ENCODE data around the gene TBCD. TPM values are rescaled to one million over a fixed set of nuclear protein-coding genes. Genes with fewer than 3 reads are reported as not detected.

The TBCD gene
- polyA plus RNA-seq, 6 donors from 2014 or later: 23.6 to 34.7 (median 27.5) TPM

DNA sequence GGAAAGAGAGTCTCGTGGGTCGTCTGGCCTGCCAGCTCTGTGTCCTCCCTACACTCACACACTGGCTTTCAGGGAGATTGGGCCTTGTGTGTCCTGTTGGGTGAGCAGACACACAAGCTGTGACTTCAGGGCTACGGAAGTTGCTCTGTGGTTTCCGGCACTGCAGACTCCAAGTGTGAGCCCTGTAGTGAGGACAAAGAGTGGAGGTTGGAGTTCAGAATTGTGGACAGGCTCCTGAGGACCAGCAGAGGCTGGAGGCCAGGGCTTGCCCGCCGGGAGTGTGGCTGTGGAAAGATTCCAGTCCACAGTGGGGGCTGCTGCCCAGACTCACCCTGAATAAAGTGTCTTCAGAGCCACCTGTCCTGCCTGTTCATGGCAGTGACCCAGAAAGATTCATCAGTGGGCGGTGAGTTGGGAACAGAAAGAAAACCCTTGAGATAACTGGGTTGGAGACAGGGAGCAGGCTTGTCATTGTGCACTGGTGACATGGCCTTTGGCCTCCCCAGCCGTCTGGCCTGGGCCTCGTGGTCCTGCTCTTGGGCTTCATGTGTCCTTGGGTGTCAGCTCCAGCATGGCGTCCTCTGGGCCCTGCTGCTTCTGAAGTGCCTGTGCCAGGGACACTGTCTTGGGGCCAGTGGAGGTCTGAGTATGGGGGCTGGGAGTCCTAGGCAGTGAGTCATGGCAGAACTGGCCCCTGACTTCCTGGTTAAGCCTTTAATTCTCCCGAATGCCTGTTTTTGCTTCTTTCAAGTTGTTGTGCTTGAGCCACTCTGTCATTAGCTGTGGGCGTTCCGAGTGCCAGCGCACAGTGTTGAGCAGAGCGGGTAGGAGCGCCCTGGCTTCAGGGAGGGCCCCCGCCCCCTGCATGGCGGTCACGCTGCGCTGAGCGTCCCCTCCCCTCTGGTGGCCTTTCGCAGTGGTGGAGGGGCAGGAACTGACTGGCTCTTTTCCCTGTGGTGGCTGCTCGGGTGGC lies 107.9 kb downstream of the TBCD start:
- Mint-ChIP-seq H3K4me3 (peak overlapping the region; percentile 50 to 88 (median 82)), H3K9me3 (no peaks in the 10 kb centered on the region), H3K36me3 (peaks cover 0 to 5% of the 10 kb centered on the region in 2 donors), H3K4me1 (peaks cover 47 to 58% (median 49%) of the 10 kb centered on the region in 3 donors), H3K27ac (peak overlapping the region; percentile 89 to 97 (median 94)), H3K27me3 (peaks cover 0 to 23% (median 13%) of the 10 kb centered on the region in 3 donors)
- peak; percentile 60 for DNase-seq
- peak; percentile 58 to 60 for ATAC-seq (ENCODE audit: low read depth in 2 of 2)

DNA sequence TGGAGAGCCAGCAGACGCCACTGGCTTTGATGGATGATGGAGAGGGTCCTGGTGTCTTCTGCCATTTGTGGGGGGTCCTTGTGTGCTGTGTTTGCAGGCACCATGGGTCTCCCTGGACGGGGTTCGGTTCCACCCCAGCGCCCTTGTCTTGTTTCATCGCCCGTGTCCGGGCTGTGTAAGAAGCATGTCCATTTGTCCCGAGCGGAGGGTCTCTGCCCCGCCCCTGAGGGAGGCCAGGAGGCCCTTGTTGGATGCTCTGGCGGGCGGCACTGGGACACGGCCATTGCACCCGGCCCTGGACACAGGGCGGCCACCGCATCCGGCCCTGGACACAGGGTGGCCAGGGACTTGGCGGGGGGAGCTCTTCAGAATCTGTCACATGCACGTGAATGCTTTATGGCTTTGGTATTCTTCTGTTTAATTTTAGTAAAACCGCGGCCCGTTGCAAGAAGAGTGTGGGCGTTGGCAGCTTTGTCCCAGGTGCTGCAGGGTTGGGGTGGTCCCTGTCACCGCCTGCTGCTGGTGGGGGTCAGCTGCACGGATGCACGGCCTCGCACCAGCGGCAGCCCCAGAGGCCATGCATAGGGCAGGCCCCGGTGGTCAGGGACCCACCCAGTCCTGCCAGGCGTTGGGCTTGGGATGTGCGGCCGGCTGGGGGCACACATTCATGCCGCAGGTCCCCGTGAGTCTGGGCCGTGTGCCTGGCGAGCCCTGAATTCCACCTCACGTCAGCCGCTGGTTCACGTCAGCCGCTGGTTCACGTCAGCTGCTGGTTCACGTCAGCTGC lies 108.9 kb downstream of the TBCD start:
- Mint-ChIP-seq H3K27me3 (peaks cover 0 to 26% (median 16%) of the 10 kb centered on the region in 3 donors), H3K27ac (peak overlapping the region in 1 of 6 donors; percentile 90), H3K4me3 (peak overlapping the region; percentile 18 to 88 (median 80)), H3K4me1 (peaks cover 51 to 68% (median 58%) of the 10 kb centered on the region in 3 donors), H3K9me3 (no peaks in the 10 kb centered on the region), H3K36me3 (peaks cover 0 to 4% of the 10 kb centered on the region in 2 donors)
- DNase-seq (no peak), ATAC-seq (ENCODE audit: low read depth in 2 of 2) (no peak)

DNA sequence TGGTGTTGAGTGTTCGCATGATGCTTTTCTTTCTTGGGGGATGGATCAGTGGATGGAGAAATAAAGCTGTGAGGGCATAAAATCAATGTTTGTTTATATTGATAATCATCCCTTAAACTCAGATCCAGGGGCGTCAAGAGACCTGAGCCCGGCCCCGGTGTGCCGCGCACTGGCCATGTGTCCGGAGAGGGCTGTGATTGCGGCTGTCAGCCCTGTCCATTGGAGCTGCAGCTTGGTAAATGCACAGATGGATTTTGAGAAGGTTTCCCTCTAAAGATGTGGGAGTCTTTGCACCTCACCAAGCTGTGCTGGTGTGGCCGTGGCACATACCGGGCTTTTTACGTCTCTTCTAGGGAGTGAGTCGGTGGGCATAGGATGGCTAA lies 109.5 kb downstream of the TBCD start:
- H3K27ac Mint-ChIP-seq: peak overlapping the region in 1 of 6 donors; percentile 90
- no peak for DNase-seq
- H3K36me3 Mint-ChIP-seq: peaks cover 0 to 4% of the 10 kb centered on the region in 2 donors
- ATAC-seq (ENCODE audit: low read depth in 2 of 2): no peak
- H3K9me3 Mint-ChIP-seq: no peaks in the 10 kb centered on the region
- peak overlapping the region in 5 of 8 donors; percentile 18 to 87 (median 59) for H3K4me3 Mint-ChIP-seq
- H3K4me1 Mint-ChIP-seq: peaks cover 55 to 74% (median 64%) of the 10 kb centered on the region in 3 donors
- peaks cover 0 to 32% (median 20%) of the 10 kb centered on the region in 3 donors for H3K27me3 Mint-ChIP-seq

DNA sequence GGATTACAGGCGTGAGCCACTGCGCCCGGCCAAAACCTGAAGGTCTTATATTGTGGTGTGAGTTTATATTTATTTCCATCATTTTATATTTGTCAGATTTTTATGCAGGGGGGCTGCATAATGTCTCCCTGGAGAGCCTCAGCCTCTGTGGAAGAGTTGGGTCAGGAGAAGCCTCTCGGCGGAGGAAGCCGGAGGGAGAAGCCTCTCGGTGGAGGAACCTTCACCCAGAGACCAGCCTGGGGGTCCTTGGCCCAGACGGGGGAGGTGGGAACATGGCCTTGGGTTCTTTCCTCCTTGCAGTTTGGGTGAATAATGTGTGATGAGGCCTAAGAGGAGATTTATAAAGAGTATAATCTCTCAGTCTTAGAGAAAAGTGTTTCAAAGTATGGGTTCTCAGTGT lies 110.3 kb downstream of the TBCD start:
- peaks cover 0 to 2% of the 10 kb centered on the region in 2 donors for H3K36me3 Mint-ChIP-seq
- H3K9me3 Mint-ChIP-seq: no peaks in the 10 kb centered on the region
- H3K4me1 Mint-ChIP-seq: peaks cover 55 to 81% (median 66%) of the 10 kb centered on the region in 3 donors
- ATAC-seq (ENCODE audit: low read depth in 2 of 2): no peak
- no peak for DNase-seq
- peak overlapping the region in 2 of 8 donors; percentile 9 to 30 for H3K4me3 Mint-ChIP-seq
- peaks cover 0 to 33% (median 22%) of the 10 kb centered on the region in 3 donors for H3K27me3 Mint-ChIP-seq
- peak overlapping the region in 3 of 6 donors; percentile 7 to 73 (median 56) for H3K27ac Mint-ChIP-seq

DNA sequence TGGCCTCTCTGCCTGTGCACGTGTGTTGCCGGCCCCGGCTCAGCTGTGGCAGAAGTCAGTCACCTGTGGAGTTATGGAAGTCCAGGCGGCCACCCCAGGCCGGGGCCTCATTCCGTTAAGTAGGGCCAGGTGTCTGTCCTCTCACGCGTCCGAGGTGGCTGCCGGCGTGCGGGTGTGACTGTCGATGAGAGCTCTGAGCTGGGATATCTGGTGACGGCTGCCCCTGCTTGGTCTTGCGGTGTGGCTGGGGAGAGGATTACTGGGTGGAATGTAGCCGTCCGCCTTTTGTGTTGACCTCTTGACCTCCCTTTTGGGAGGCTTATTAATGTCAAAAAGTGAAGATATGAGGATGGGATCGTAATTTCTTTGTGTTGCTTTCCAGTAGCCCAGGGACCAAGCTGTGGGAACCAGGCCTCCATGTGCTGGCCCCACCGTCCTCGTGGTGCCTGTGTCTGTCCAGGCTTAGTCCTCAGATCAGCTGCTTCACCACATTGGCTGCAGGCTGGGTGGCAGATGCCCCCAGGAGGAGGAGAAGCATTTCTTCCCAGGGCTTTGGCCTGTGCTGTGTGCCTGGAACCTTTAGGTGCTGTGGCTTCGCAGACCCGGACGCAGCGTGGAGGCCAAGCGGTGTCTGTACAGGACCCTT lies 111.0 kb downstream of the TBCD start:
- H3K27me3 Mint-ChIP-seq: peaks cover 5 to 37% (median 25%) of the 10 kb centered on the region in 3 donors
- no peak for DNase-seq
- ATAC-seq (ENCODE audit: low read depth in 2 of 2): no peak
- H3K9me3 Mint-ChIP-seq: no peaks in the 10 kb centered on the region
- peak overlapping the region in 3 of 8 donors; percentile 29 to 65 (median 39) for H3K4me3 Mint-ChIP-seq
- no peaks in the 10 kb centered on the region for H3K36me3 Mint-ChIP-seq
- H3K27ac Mint-ChIP-seq: peak overlapping the region in 4 of 6 donors; percentile 21 to 94 (median 80)
- peaks cover 58 to 86% (median 66%) of the 10 kb centered on the region in 3 donors for H3K4me1 Mint-ChIP-seq

DNA sequence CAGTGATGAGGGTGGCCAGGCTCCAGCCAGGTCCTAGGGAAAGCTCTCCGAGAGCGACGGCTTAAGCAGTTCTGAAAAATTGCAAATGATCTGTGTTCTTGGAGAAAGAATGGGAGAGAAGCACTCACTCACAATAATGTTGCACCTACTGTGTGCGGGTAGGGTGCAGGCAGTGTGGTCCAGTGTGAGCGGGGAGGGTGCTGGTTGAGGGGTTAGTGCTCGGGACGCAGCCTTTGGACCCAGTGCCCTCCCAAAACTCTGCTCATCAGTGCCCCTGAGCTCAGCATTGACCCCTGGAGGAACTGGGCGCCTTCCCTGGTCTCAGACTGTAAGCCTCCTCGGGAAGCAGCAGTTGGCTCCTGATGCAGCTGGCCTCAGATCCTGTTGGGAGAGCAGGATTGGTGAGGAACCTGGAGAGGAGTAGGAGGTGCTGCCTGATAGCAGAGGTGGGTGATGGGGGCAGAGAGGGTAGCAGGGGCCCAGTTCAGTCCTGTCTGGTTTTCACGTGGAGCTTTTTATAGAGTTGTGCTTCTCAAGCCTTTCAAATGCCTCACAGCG lies 111.6 kb downstream of the TBCD start:
- no peak for ATAC-seq (ENCODE audit: low read depth in 2 of 2)
- DNase-seq: no peak
- peaks cover 60 to 91% (median 66%) of the 10 kb centered on the region in 3 donors for H3K4me1 Mint-ChIP-seq
- no peaks in the 10 kb centered on the region for H3K36me3 Mint-ChIP-seq
- peak overlapping the region in 5 of 6 donors; percentile 87 to 97 (median 90) for H3K27ac Mint-ChIP-seq
- peaks cover 8 to 42% (median 26%) of the 10 kb centered on the region in 3 donors for H3K27me3 Mint-ChIP-seq
- H3K4me3 Mint-ChIP-seq: peak overlapping the region in 7 of 8 donors; percentile 42 to 90 (median 80)
- no peaks in the 10 kb centered on the region for H3K9me3 Mint-ChIP-seq

DNA sequence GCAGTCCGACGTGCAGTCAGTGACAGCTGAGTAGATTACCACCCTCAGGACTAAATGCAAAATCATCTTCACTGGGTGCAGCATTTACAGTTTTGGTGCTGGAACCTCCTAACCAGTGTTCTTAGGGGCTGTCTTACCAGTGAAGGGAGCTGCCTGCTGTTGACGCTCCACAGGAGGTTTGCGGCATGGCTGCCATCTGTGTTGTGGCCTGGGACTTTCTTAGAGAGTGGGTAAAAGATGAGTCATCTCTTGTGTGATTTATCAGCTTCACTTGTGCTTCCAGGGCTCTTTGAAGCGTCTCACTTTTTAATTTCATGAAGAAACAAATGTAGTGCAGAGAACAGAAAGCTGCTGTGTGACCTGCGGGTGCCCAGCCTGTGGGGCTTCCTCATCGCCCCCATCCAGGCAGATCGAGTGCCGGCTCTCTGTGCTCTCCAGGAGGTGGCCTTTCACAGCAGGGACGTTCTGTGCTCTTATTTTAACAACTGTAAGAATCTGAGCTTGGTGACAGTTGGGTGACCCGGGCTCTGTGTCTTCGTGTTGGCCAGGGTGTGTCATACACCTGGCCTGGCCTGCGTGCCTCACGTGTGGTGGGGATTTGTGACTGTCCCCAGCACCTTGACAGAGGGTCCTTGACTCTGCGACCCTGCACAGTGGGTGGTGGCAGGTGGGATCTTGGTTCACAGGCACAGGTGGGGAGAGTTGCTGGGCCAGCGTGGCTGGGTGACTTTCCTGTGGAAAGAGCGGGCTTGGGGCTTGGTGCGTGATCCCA lies 112.3 kb downstream of the TBCD start:
- DNase-seq: peak; percentile 73
- H3K4me3 Mint-ChIP-seq: peak overlapping the region; percentile 42 to 90 (median 80)
- no peaks in the 10 kb centered on the region for H3K36me3 Mint-ChIP-seq
- peaks cover 8 to 48% (median 30%) of the 10 kb centered on the region in 3 donors for H3K27me3 Mint-ChIP-seq
- peaks cover 61 to 91% (median 70%) of the 10 kb centered on the region in 3 donors for H3K4me1 Mint-ChIP-seq
- H3K9me3 Mint-ChIP-seq: no peaks in the 10 kb centered on the region
- peak overlapping the region; percentile 63 to 97 (median 90) for H3K27ac Mint-ChIP-seq
- peak; percentile 79 to 84 for ATAC-seq (ENCODE audit: low read depth in 2 of 2)

DNA sequence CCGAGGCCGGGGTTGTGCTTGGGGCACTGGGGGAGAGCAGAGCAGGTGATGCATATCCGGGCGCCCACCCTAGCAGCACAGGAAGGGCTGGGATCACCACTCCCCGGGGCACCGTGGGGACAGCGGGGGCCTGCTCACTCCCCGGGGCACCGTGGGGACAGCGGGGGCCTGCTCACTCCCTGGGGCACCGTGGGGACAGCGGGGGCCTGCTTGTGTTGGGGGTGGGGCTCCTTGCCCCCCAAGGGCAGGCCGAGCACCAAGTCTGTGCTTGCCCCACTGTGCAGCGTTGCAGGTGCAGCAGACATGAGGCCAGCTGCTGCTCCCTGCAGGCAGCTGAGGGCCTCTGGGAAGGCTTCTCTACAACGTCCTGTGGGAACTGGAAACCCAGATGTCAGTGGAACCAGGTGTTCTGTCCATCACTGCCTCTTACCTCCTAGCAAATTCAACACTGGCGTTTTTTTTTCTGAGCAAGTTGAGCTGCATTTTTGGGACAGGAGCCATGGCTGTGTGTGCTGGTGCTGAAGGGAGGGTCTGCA lies 112.9 kb downstream of the TBCD start:
- no peak for DNase-seq
- peaks cover 8 to 50% (median 30%) of the 10 kb centered on the region in 3 donors for H3K27me3 Mint-ChIP-seq
- H3K4me1 Mint-ChIP-seq: peaks cover 57 to 90% (median 68%) of the 10 kb centered on the region in 3 donors
- no peaks in the 10 kb centered on the region for H3K9me3 Mint-ChIP-seq
- no peaks in the 10 kb centered on the region for H3K36me3 Mint-ChIP-seq
- peak overlapping the region; percentile 63 to 97 (median 90) for H3K27ac Mint-ChIP-seq
- H3K4me3 Mint-ChIP-seq: peak overlapping the region in 7 of 8 donors; percentile 42 to 90 (median 80)
- no peak for ATAC-seq (ENCODE audit: low read depth in 2 of 2)

DNA sequence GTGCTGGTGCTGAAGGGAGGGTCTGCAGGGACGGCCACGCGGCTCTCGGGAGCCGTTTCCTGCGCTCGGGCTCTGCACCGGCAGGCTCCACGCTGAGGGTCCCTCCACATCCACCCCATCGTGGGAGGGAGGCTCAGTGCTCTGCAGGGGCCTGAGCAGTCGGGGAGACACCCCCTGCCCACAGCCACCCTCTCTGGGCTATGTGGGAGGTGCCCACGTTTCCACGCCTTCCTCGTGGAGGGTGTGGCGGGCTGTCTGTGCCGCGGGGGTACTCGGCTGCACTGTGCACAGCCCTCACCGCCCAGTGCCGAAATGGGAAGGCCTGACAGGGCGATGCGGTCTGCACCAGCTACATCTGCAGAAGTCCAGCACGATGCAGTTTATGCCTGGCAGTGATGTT lies 113.4 kb downstream of the TBCD start:
- Mint-ChIP-seq H3K27ac (peak overlapping the region in 3 of 6 donors; percentile 51 to 88 (median 51)), H3K4me1 (peaks cover 57 to 90% (median 68%) of the 10 kb centered on the region in 3 donors), H3K4me3 (peak overlapping the region in 4 of 8 donors; percentile 51 to 80 (median 72)), H3K36me3 (peaks cover 0 to 4% of the 10 kb centered on the region in 2 donors), H3K27me3 (peaks cover 8 to 51% (median 27%) of the 10 kb centered on the region in 3 donors), H3K9me3 (no peaks in the 10 kb centered on the region)
- DNase-seq (no peak), ATAC-seq (ENCODE audit: low read depth in 2 of 2) (no peak)

DNA sequence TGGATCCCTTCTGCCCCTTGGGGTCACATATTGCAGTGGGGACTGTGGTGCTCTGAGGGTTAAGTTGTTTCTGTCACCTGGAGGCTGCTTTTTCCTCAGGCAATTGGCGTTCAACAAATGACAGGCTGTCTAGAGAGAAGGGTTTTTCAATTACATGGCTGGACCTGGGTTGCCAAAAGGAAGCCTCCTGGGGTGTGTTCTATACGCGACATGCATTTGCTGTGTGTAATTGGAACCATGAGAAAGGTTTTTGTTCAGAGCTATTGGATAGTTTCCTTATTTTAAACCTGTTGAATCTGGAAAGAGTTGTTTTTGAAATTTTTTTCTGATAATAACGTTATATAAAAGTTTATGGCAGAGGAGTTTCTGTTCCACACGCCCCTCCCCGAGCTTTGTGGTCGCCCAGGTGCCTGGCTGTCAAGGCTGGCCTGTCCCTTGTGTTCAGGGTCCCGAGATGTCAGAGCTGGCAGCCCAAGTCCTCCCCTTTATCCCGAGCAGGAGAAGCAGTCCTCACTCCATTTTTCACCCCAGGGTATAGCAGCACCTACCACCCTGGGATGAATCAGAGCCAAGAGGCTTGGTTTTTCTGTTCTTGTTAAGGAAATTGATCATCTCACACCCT lies 114.0 kb downstream of the TBCD start:
- ATAC-seq (ENCODE audit: low read depth in 2 of 2) (no peak), DNase-seq (no peak)
- H3K9me3 Mint-ChIP-seq: no peaks in the 10 kb centered on the region
- peaks cover 59 to 89% (median 70%) of the 10 kb centered on the region in 3 donors for H3K4me1 Mint-ChIP-seq
- peak overlapping the region in 5 of 6 donors; percentile 2 to 88 (median 51) for H3K27ac Mint-ChIP-seq
- H3K36me3 Mint-ChIP-seq: peaks cover 0 to 8% of the 10 kb centered on the region in 2 donors
- peaks cover 8 to 52% (median 26%) of the 10 kb centered on the region in 3 donors for H3K27me3 Mint-ChIP-seq
- H3K4me3 Mint-ChIP-seq: peak overlapping the region in 4 of 8 donors; percentile 28 to 80 (median 57)

DNA sequence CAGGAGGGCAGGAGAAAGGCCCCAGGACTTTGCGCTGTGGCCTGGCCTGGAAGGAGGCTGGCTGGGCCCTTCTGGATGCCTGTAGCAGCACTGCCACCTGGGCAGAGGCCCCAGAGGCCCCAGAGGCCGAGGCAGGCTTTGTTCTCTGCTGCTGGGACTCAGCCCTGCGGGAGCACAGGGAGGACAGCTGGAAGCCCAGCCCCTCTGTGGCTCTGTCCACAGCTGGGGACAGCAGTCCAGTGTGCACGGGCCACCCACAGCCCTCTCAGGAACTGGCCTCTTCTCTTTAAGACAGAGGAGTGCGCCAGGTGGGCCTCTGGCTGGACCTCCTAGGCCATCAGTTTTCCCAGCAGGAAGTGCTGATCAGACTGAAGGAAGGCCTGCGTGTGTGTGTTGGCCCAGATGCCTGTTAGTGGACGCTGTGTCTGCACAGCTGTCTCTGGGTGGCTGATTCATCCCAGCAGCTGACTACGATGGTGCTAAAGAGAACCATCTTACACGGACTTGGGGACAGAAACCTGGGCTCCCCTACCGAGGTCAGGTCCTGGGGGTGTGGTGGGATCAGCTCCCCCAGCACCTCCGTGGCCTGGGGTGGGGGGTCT lies 114.8 kb downstream of the TBCD start:
- no peak for ATAC-seq (ENCODE audit: low read depth in 2 of 2)
- Mint-ChIP-seq H3K27ac (peak overlapping the region in 1 of 6 donors; percentile 51), H3K4me3 (peak overlapping the region in 1 of 8 donors; percentile 28)

More for the DNA sequence above, 114.8 kb downstream of the TBCD start:
- Mint-ChIP-seq H3K4me1 (peaks cover 57 to 92% (median 72%) of the 10 kb centered on the region in 3 donors), H3K27me3 (peaks cover 8 to 47% (median 30%) of the 10 kb centered on the region in 3 donors), H3K9me3 (no peaks in the 10 kb centered on the region), H3K36me3 (peaks cover 0 to 8% of the 10 kb centered on the region in 2 donors)
- no peak for DNase-seq

All from naive B cell (primary cell).